IPS-11a (cell line): ENCODE results near the gene SLC24A3.

Experiments used
- H3K4me3 ChIP-seq: one replicate; pipeline ENCODE4 v1.5.1; 2013; ENCODE audit warnings: low read depth, low read length, control low read depth

The SLC24A3 gene

DNA sequence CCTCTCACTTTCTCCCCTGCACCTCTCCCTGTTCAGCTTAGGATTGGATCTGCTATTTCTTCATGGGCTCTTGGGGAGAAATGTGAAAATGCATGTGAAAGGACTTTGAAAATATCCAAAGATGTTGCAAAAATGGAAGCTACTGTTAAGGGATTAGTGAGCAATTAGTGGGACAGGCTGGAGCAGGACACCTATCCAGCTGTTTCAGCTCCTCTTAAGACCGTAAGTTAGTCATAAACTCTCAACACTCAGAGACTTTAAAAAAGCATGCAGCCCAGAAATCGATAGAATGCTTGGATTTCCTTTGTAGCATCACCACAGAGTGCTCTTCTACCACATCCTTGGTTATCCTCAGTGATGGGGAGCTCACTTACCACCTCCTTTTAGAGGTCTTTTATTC lies 88.7 kb downstream of the SLC24A3 start:
- H3K4me3 ChIP-seq: no peak overlapping the region

DNA sequence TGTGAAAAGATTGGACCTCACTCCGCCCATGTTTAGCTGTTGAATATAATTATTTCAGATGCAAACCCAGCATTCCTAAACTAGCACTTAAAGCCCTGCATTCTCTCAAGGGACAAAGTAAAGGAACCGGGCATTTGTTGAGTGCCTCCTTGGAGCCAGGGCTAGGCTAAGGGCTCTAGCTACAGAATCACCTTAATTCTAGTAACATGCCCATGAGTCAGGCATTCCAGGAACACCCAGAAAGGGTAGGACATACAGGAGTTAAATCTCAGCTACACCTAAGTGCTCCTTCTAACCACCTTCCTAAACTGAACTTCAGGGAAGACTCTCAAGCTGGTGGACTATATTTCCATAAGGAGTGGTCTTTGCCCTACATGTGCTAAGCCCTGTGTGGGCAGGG lies 89.4 kb downstream of the SLC24A3 start:
- H3K4me3 ChIP-seq: no peak overlapping the region

DNA sequence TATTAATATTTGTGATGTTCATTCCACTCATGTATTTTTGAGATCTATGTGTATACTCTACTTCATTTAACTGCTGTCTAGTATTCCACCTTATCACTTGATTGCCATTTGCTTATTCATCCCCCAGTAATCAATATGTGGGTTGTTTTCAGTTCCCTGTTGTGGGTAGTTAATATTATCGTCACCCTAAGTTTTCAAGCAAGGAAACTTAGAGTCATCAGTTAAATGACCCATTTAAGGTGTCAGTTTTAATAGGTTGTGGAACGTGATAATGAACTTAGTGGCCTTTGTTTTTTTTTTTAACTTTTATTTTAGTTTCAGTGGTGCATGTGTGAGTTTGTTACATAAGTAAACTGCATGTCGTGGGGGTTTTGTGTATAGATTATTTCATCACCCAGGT lies 90.3 kb downstream of the SLC24A3 start:
- H3K4me3 ChIP-seq: no peak overlapping the region

DNA sequence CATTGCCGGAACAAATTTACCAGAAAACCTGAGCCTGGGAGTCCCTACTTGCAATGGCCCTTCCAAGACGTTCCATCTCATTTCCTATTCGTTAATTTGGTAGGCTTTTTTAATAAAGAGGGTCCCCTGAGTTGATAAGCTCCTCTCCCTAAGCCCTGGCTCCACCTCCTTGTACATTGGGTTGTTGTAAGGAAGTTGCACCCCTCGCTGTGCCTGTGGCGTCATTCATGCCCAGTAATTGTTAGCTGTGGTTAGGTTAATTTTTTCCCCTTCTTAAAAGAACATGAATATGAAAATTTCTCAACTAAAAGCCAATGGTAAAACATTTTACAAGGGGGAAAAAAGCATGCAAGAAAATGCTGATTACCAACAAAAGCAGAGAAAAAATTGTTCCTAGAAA lies 91.9 kb downstream of the SLC24A3 start:
- H3K4me3 ChIP-seq: no peak overlapping the region

DNA sequence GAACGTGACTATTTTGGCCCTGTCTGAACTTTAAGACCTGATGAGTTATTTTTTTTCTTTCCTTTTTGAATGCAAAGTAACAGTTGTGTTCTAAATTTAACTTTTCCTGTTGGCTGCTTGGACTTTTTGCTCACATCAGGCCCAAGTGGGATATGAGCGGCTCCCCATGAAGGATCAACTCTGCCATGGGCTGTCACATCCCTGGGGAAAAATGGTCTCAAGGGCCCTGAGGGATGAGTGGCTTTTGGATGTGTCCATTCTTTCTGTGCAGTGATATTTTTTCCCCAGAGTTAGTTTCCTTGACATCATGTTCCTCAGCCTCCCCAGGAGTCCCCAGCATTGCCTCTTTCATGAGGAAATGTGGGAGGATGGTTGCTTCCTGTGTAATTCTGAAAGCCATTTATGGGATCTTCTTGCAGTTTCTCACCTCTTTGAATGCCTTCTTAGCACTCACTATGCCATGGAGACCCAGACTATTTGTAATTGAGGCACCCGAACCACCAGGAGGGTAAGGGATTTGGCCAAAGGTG lies 92.5 kb downstream of the SLC24A3 start:
- no peak overlapping the region for H3K4me3 ChIP-seq

DNA sequence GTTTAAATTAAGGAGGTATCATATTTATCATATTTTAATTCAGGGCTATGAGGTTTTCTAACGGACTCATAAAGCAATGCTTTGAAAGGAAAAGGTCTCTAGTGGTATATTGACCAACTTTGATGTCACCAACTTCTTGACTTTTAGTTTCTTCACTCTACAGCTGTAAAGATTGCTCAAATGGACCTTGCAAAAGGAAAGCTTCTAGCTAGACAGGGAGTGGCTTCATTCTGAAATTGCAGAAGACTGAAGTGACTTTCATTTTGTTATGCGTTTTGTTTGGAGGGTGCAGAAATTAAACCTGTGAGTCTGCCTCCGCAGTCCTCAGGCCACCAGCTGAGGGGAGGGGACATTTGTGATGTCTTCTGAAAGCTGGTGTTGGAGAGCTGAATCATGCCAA lies 95.7 kb downstream of the SLC24A3 start:
- no peak overlapping the region for H3K4me3 ChIP-seq

DNA sequence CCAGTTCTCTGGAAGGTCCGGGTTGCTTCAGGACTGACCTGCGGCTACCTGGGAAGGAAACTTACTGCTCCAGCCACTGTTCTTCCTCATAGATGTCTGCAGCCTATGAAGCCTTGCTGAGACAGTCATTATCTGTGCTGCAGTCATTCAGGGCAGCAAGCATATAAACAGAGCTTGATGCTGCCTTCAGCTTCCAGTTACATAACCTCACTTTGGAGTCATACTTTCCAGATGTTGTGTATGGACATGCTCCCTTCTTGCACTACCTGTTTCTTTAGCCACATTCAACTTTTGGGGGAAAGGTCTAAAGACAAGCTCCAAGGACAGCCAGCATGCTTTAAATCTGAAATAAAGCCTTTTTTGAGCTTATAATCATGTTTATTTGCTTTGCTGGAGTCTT lies 98.1 kb downstream of the SLC24A3 start:
- no peak overlapping the region for H3K4me3 ChIP-seq

DNA sequence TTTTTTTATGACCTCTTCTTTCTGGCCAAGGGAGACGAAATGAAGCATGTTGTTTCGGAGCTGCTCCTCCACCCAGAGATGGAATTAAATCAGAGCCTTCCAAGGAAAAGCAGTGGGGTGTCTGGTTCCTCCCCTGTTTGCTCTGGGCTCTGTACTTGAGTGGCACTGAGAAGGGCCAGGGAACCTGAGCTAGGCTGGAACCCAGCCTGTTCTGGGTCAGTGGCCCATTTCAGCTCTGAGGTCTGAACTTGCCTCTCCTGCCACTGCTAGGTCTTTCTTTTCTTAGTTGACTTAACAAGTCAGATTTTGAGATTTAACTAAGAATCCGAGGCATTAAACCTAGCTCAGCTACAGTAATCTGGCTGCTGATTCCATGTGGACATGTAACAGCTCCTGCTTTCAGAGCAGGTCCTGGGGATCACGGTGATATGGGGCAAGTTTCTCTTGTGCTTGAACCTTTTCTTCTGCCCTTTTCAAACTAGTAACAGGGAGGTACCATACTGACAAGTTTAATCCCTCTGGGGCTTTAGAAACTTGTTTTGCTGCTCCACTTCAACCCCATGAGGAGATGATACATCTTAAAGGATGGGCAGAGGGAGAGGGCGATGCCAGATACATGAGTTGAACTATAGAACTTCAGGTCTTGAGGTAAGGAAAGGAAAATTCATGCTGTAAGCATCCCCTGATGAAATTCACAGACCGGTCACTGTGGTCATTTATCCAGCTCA lies 101.1 kb downstream of the SLC24A3 start:
- H3K4me3 ChIP-seq: no peak overlapping the region

DNA sequence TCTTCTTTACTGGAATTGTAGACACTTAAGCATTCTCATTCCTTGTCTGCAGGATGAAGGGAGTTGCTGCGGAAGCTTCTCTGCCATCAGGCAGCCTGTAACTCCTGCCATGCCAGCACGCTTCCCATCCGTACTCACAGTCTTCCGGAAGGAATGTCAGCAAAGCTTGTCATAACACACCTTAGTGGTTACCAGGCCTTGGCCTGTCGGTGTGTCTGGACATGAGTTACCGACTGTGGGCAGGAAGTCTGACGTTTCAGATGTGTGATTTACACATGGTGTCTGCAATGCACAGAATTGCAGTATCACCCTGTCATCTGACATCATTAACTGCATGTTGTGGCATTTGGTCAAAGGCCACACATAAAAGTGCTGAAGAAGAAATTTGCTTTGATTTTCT lies 102.2 kb downstream of the SLC24A3 start:
- H3K4me3 ChIP-seq: no peak overlapping the region

DNA sequence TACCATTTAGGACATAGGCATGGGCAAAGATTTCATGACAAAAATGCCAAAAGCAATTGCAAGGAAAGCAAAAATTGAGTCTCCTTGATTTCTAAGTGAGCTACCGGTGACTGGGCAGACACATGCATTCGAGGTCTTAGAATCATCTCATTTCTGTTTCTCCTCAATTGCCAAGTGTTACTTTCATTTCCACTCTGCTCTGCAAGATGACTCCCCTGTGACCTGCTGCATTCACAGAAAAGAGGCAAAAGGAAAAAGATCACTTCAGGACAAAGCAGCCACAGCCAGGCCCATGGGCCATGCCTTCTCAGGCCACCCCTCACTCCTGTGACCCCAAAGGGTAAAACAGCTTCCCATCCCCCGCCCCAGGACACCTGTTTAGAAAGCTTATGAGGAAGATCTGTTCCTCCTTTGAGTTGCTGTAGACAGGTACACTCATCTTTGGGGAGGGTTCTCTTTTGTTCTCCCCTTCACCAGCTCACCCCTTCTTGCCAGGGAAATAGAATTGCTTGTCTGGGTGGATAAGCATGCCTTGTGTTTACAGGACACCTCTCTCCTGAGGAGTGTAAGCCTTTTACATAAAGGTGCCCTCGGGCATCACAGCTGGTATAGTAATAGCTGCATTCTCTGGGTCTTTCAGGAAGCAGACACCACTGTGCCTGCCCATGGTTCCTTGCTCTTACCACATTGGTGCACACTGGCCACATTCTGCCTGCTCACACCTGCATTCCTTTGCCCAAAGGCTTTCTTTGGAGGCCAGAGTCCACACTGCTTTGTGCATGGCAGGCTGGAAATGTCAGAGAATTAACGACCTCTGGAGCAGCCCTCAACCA lies 105.0 kb downstream of the SLC24A3 start:
- H3K4me3 ChIP-seq: no peak overlapping the region

DNA sequence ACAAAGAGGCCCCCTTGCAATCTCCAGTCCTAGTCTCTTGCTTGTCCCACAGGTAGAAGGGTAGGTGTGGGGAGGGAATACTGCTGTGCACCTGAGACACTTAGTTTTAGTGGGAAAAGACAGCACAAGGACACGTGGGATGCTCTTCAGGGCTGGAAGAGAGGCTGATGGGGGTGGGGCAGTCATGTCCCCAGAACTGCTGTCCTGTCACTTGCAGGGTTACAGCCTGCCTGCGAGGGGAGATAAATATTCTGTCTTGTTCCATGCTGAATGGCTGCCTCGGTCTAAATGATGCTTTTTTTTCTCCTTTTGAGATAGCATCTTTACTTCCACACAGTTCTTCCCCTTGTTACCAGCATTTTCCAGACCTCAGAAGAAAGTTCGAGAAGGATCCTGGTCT lies 106.2 kb downstream of the SLC24A3 start:
- no peak overlapping the region for H3K4me3 ChIP-seq

DNA sequence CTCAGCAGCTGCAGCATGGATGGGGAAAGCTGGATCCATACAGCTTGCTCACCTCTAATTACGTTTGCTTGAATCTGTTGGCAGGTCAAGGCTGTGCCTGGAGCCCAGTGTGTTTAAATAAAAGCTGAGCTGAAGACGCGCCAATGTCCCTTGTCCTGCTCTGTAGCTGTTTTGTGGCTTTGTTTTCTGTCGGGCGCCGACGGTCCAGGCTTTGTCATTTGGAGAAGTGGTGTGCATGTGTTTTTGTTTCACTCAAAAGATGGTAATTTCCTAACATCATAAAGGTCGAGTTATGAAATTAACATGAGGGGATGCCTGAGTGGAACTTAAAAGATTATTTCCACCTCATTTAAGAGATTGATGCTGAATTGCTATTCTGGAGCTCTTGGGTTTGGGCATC lies 107.6 kb downstream of the SLC24A3 start:
- H3K4me3 ChIP-seq: no peak overlapping the region

DNA sequence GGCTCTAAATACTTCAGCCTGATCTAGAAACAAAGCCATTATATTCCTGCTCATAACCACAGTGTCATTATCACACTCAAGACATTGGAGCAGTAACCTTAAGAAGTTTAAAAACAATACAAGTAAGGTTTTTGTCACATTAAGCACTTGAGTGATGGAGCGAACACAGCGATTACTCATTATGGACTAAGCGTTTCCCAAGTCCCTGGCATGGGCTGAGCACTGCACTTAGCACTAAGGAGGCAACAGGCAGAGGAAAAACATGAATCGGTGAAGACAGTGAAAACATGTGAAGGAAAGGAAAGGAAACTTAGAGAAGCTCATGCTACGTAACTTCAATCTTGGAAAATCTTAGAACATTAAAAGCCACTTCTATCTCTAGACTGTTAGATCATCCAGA lies 108.7 kb downstream of the SLC24A3 start:
- H3K4me3 ChIP-seq: no peak overlapping the region

DNA sequence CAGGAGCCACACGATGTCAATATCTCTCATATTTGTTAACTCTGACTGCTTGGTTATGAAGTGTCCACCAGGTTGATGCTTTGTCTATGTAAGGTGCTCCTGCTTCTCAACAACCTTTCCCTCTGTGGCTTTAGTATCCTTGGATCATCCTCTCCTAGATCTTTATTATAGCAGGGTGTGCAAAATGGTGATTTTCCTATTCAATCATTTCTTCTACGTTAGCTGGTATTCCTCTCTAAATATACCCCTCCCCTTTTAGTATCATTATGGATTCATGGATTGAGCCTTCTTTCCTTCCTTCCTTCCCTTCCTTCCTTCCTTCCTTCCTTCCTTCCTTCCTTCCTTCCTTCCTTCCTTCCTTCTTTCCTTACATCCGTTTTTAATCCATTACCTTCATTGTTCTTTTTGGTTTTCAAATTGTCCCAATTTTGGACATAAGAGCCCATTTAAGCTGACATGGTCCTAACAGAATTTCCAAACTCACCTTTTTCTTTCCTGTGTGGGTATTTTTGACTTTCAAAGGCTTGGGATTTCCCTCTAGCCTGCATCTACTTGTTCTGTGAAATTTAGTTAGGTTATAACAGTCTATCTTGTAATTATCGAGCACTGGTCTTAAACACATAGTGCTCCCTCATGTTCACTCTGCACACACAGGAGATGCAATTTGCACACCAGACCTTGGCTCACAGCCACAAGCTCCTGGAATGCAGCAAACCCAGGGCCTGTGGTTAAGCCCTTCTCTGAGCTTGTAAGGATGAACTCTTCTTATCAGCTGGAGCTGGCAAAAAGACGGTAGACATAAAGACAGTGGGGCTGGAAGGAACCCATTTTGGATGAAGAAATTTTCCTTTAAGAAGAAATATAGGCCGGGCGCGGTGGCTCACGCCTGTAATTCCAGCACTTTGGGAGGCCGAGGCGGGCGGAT lies 109.9 kb downstream of the SLC24A3 start:
- H3K4me3 ChIP-seq: no peak overlapping the region

DNA sequence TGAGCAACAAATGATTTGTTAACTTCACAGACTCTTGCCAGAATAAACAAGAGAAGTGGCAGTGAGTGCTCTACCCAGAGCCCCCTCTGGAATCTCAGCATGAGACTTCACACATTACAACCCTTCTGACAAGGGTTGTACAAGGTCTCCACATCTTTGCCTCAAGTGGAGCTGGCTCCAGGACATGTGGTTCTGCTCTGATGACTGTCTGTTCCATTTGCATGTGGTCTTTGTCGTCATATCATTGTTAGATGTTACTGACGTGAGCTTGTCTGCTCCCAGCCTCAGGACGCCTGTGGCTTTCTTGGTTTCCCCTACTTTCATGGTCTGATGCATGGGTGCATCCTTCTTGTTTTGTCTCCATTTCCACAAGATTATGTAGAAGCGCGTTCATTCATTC lies 115.0 kb downstream of the SLC24A3 start:
- no peak overlapping the region for H3K4me3 ChIP-seq

DNA sequence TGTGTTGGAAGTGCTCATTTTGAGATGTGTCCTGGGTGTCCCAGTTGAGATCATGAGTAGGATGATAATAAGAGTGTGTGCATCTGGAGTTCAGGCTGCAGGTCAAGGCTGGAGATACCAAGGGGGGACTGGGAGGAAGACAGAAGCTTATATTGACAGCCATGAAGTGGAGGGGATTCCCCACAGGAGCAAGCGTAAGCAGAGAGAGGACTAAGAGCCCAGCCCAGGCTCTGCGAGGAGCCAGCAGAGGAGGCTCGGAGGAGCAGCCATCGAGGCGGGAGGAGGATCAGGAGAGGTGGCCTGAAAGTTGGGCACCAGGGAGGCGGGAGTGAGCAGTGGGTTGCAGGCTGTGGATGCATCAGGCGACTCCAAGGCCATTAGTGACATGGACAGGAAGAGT lies 116.2 kb downstream of the SLC24A3 start:
- H3K4me3 ChIP-seq: no peak overlapping the region

DNA sequence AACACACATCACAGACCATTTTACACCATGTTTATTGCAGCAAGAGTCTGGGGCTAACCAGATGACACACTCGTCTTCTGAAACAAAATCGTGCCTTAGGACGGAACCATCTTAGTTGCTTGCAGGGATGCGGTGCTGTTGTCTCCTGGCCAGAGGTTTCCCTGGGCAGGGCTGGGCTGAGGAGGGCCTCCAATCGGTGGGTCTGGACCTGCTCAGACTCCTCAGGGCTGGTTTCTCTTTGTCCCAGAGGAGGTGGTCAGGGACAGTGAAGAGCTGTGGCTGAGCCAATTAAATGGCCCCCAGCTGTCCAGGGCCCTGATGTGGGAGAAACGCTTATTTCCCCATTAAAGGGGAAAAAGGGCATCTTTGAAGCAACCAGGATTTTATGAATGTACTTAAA lies 117.6 kb downstream of the SLC24A3 start:
- H3K4me3 ChIP-seq: no peak overlapping the region

DNA sequence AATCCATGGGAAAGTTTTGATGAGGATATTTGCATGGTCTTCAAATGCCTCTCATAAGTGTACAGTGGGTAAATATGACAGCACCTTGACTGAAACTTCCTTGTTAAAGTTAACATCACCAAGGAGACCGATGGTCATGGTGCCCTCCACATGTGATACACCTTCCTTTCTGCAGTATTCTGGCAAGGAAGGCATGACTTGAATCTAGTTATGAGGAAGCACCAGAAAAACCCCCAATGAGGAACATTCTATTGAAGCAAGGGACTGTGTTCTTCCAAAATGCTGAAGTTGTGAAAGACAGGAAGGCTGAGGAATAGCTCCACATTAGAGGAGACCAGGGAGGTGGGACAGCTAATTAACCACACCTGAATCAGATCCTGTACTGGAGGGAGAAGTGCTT lies 118.3 kb downstream of the SLC24A3 start:
- no peak overlapping the region for H3K4me3 ChIP-seq

DNA sequence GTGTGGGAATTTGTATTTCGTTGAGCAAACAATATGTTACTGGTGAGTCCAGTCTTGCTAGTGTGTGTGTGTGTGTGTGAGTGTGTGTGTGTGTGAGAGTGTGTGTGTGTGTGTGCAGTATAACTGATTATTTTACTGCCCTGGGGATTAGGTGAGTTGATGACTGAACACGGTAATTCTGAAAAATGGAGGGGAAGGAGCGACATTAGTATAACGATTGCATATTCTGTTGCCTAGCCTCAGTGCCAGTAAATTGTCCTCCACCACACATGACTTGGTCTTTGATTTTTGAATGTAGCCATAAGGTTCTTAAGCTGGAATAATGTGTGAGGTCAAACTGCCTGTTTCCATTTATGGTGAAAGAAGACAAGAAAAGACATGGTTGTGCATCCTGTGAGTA lies 121.1 kb downstream of the SLC24A3 start:
- H3K4me3 ChIP-seq: no peak overlapping the region

DNA sequence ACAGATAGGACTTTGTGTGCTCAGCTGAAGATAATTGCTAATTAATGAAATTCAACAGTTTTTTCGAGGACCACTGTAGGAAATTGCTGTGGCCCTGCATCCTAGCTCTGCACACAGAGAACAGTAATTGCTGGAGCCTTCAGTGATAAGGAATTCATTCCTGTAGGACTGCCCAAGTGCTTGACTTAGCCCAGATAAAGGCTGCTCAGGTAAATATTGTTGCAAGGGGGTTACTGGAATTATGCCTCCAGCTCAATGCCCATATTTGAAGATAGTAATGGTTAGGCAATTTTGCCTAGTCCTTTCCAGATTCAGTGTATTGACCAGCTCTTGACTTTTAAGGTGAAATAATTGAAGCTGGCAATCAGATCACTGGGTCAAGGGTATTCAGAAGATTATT lies 122.9 kb downstream of the SLC24A3 start:
- H3K4me3 ChIP-seq: no peak overlapping the region

DNA sequence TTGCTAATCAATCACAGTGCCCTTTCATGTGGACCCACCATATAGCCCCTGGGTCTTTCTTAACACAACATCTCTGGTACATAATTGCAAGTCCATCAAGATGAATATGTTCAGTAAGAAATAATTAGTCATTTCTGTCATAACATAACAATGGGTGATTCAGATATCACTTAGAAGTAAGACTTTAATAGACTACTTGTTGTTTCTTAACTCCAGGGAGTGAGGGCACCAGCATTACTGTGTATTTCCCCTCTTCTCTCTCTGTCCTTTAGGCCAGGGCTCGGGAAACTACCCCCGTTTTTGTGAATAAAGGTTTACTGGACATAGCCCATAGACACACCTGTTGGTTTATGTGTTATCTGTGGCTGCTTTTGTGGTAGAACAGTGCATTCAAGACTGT lies 123.5 kb downstream of the SLC24A3 start:
- H3K4me3 ChIP-seq: no peak overlapping the region
